LNCaP clone FGC (cell line): ENCODE results near the gene IL1R1.
A peak's percentile ranks its signal among the peaks of the same experiment; 100 is the strongest.

Experiments used
- DNase-seq: peaks from one replicate; pipeline ENCODE4 v3.0.0-alpha.2; 2011; ENCODE audit warnings: low read depth
- H3K4me3 ChIP-seq: 2 replicates; pipeline ENCODE4 v1.5.1; 2011; ENCODE audit warnings: mild to moderate bottlenecking, low read depth, low read length, control low read depth
- CTCF ChIP-seq: IDR thresholded peaks from 2 replicates; pipeline ENCODE4 v1.5.1; 2012; ENCODE audit warnings: mild to moderate bottlenecking; ENCODE audit not compliant: control insufficient read depth, insufficient read depth; ENCODE audit errors: extremely low read depth

Gene IL1R1

GRCh38 chr2:102141970-102142828 is at the start of gene IL1R1:
Gene IL1R1, plus strand, starts transcription at chr2:102142746. Its CDS starts 14,979 bp downstream, at chr2:102157725.
- no peak for DNase-seq
- no peak for TF ChIP-seq CTCF
- H3K4me3 ChIP-seq = peak within 1 kb of the TSS; percentile 62

GRCh38 chr2:102093662-102094061 is 48.9 kb upstream of the IL1R1 start:
- no peak for DNase-seq
- TF ChIP-seq CTCF = no peak
- H3K4me3 ChIP-seq = no peak overlapping the region

- DNase-seq = no peak
These were observed 47.6 kb upstream of the IL1R1 start for GRCh38 chr2:102094917-102095316.

GRCh38 chr2:102096103-102096502 is 46.4 kb upstream of the IL1R1 start:
- H3K4me3 ChIP-seq = no peak overlapping the region
- no peak for DNase-seq
- TF ChIP-seq CTCF = no peak

More at GRCh38 chr2:102094917-102095316, 47.6 kb upstream of the IL1R1 start:
- H3K4me3 ChIP-seq = no peak overlapping the region
- no peak for TF ChIP-seq CTCF

GRCh38 chr2:102098756-102099155 is 43.8 kb upstream of the IL1R1 start:
- no peak overlapping the region for H3K4me3 ChIP-seq
- no peak for TF ChIP-seq CTCF
- no peak for DNase-seq

GRCh38 chr2:102099536-102100298 is 42.8 kb upstream of the IL1R1 start:
- TF ChIP-seq CTCF = no peak
- DNase-seq = no peak
- no peak overlapping the region for H3K4me3 ChIP-seq
